Right lobe of liver (tissue), 4 donors: ENCODE measurements around the gene LSP1.

Source experiments
- CTCF ChIP-seq, 4 donors: fragments of 200-600 bp in 3 of 4; fragments of 450-650 bp in 1 of 4; IDR thresholded peaks; one replicate each; pipeline versions ENCODE4 v1.5.1 to v1.8.0; 2016 to 2022; ENCODE audit warnings: antibody characterized with exemption in 4 of 4, mild to moderate bottlenecking in 2 of 4
- POLR2A ChIP-seq: fragments of 450-650 bp; IDR thresholded peaks from one replicate; pipeline ENCODE4 v1.6.1; 2017; ENCODE audit warnings: antibody characterized with exemption, mild to moderate bottlenecking
- donor health status: DM: no; HTN: no; CAD: no.
- donor health status: DM: no; HTN: no; CAD: no.
- donor health status: DM: no; HTN: yes; CAD: no.

DNA sequence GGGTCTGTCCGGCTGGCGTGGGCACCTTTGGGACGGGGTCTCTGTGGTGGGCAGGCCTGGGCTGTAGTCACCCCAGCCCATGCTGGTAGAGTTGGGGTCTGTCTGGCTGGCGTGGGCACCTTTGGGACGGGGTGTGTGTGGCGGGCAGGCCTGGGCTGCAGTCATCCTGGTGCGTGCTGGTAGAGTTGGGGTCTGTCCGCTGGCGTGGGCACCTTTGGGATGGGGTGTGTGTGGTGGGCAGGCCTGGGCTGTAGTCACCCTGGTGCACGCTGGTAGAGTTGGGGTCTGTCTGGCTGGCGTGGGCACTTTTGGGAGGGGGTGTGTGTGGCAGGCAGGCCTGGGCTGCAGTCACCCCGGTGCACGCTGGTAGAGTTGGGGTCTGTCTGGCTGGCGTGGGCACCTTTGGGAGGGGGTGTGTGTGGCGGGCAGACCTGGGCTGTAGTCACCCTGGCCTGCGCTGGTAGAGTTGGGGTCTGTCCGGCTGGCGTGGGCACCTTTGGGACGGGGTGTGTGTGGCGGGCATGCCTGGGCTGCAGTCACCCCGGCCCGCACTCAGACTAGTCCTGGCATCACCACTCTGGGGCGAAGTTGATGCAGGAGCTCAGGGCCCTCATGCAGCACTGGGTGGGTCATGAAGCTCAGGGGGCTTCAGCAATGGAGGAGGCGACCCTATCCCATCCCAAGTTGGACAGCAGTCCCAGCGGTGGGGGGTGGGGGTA, 19.5 kb downstream of the LSP1 start:
- TF ChIP-seq CTCF (IDR thresholded peaks at IDR 0.05) (no peak), POLR2A (no peak)
